Activated naive CD8-positive, alpha-beta T cell treated with anti-CD3 and anti-CD28 coated beads for 36 hours (primary cell): ENCODE measurements around the gene FCHSD2. TPM values are rescaled to one million over a fixed set of nuclear protein-coding genes. Genes with fewer than 3 reads are reported as not detected.
"Not testable (repeated sequence)": the region's sequence is repeated elsewhere in the genome, so short reads cannot be mapped to it uniquely, and the experiment has no call there.

Experiments
- DNase-seq: peaks from one replicate; pipeline ENCODE4 v3.0.0; 2021
- H3K27ac Mint-ChIP-seq: one replicate; pipeline ENCODE4 v1.8.0; 2022; ENCODE audit warnings: mild to moderate bottlenecking, moderate library complexity, mixed read lengths
- H3K27me3 Mint-ChIP-seq: one replicate; pipeline ENCODE4 v1.8.0; 2022; ENCODE audit warnings: mild to moderate bottlenecking, mixed read lengths
- H3K36me3 Mint-ChIP-seq: one replicate; pipeline ENCODE4 v1.8.0; 2021; ENCODE audit warnings: mild to moderate bottlenecking, mixed read lengths
- H3K4me1 Mint-ChIP-seq: one replicate; pipeline ENCODE4 v1.8.0; 2021; ENCODE audit warnings: mixed read lengths
- H3K4me3 Mint-ChIP-seq: one replicate; pipeline ENCODE4 v1.8.0; 2022; ENCODE audit warnings: mild to moderate bottlenecking, moderate library complexity, mixed read lengths
- H3K9me3 Mint-ChIP-seq: one replicate; pipeline ENCODE4 v1.8.0; 2022; ENCODE audit warnings: mixed read lengths
- total RNA-seq, 2 experiments: library from RNA; stranded (reverse); gene quantifications; one replicate each; pipeline ENCODE4 v1.2.3, GENCODE V29; 2021

The FCHSD2 gene
- total RNA-seq, 2 experiments from 2014 or later = 19.9 to 22.6 TPM

DNA sequence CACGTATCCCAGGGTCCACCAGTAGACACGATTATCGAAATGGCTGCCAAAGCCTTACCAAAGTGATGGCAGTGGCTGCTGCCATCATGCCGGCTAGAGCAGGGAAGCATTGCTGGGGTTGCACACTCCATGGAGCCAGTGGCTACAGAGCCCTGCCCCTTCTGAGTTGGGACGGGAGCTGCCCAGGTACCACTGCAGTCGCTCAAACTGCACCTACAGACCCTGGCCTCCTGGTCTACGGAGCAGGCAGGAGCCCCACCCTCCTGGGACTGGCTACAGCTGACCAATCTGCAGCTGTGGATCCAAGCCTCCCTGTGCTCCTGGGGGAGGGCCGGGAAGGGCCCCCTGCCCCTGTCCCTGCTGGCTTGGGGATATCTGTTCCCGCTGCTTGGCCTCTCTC lies 216.5 kb downstream of the FCHSD2 start:
- Mint-ChIP-seq H3K4me1 (peaks cover 2% of the 10 kb centered on the region), H3K36me3 (peaks cover 3% of the 10 kb centered on the region), H3K27me3 (no peaks in the 10 kb centered on the region), H3K9me3 (no peaks in the 10 kb centered on the region), H3K27ac (no peak overlapping the region), H3K4me3 (no peak overlapping the region)
- DNase-seq = no peak

DNA sequence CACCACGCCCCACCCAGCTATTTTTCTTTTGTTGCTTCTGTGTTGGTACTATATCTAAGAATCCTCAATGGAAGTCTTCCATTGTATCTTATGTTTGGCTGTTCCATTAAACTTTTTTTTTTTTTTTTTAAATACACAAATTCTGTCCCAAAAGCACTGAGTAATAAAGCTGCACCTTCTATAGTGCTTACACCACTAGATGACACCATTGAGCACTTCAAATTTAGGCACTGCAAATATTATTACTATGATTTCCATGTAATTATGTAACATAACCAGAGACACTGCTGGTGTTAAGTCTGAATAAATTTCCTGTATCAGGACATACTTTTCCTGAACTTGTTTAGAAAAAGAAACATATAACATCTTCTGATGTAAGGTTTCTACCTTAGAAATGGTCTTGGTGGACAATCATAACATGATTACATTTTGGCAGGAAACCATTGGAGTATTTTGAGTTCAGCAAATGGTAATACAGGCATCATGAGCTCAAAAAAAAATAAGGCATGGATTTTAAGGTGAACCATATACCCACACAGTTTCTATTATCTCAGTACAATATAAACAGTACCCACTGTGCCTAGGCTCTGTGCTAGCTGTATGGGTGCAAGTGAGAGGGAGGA lies 217.4 kb downstream of the FCHSD2 start:
- Mint-ChIP-seq H3K27me3 (no peaks in the 10 kb centered on the region), H3K4me3 (no peak overlapping the region), H3K27ac (no peak overlapping the region)

DNA sequence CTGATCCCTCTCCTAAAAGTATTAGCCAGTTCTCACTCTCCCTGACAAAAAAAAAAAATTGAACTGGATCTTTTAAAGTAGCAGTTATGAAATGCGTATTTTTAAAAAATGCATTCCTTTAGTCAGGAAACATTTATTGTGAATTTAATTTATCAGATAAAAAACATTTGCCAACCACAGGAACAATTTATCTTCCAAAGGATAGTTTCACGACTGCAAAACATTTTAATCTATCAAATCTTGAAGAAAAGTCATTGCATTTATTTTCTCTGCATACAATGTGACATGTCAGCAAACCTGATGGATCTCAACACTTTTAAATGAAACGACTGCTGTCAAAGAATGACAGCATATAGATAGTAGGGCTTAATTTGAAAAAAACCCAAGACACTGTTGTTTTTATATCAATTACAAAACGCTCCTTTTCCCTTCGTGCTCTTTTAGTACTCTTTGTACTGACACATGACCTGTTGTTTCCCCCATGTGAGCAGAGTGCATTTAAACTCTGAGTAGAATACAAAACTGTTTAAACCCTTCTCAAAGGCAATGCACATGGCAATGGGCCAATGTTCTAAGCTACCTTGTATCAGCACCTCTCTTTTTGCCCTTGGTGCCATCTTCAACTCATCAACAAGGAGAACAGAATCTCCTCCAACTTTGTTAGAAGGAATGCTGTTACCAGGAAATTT lies 220.9 kb downstream of the FCHSD2 start:
- peaks cover 2% of the 10 kb centered on the region for H3K4me1 Mint-ChIP-seq

More for the DNA sequence above, 217.4 kb downstream of the FCHSD2 start:
- no peak for DNase-seq
- H3K9me3 Mint-ChIP-seq = no peaks in the 10 kb centered on the region
- peaks cover 3% of the 10 kb centered on the region for H3K36me3 Mint-ChIP-seq
- peaks cover 2% of the 10 kb centered on the region for H3K4me1 Mint-ChIP-seq

DNA sequence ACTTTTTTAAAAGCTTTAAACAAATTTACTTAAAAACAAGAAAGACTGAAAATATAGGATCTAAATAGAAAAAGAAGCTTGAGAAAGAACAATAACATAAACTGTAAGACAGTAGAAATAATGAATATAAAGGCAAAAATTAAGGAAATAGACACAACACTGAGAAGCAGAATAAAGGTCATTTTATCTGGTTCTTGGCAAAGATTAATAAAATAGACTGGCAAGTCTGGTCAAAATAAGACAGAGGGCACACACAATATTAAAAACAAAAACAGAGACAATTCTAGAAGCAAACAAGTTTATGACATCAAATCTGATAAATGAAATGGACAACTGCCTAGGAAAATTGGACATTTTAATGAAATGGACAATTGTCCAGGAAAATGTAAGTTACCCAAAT lies 222.1 kb downstream of the FCHSD2 start:
- Mint-ChIP-seq H3K27ac (no peak overlapping the region), H3K4me3 (no peak overlapping the region)

More for the DNA sequence above, 220.9 kb downstream of the FCHSD2 start:
- Mint-ChIP-seq H3K9me3 (no peaks in the 10 kb centered on the region), H3K27ac (no peak overlapping the region), H3K36me3 (peaks cover 15% of the 10 kb centered on the region), H3K27me3 (no peaks in the 10 kb centered on the region), H3K4me3 (no peak overlapping the region)
- no peak for DNase-seq

DNA sequence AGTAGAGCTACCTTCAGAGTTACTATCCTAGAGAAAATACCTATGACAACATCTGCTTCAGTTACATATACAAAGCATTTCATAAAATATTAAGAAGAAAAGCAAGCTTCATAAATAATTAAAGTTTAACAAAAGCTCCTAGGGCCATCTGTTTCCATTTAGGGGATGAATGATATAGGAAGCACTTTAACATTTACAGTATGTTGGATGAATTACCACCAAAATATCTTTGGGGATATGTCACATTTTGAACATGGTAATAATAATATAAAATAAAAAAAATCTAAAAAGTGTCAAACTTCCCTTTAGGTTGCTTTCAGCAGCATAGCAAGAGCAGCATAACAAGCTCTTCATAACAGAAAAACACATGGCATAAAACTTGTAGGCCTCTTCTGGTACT lies 223.3 kb downstream of the FCHSD2 start:
- no peaks in the 10 kb centered on the region for H3K4me1 Mint-ChIP-seq
- H3K4me3 Mint-ChIP-seq = no peak overlapping the region
- H3K36me3 Mint-ChIP-seq = peaks cover 35% of the 10 kb centered on the region
- DNase-seq = no peak
- no peak overlapping the region for H3K27ac Mint-ChIP-seq
- no peaks in the 10 kb centered on the region for H3K27me3 Mint-ChIP-seq
- peaks cover 6% of the 10 kb centered on the region for H3K9me3 Mint-ChIP-seq

More for the DNA sequence above, 222.1 kb downstream of the FCHSD2 start:
- H3K36me3 Mint-ChIP-seq = peaks cover 24% of the 10 kb centered on the region
- no peak for DNase-seq
- H3K4me1 Mint-ChIP-seq = no peaks in the 10 kb centered on the region
- peaks cover 3% of the 10 kb centered on the region for H3K9me3 Mint-ChIP-seq
- no peaks in the 10 kb centered on the region for H3K27me3 Mint-ChIP-seq

DNA sequence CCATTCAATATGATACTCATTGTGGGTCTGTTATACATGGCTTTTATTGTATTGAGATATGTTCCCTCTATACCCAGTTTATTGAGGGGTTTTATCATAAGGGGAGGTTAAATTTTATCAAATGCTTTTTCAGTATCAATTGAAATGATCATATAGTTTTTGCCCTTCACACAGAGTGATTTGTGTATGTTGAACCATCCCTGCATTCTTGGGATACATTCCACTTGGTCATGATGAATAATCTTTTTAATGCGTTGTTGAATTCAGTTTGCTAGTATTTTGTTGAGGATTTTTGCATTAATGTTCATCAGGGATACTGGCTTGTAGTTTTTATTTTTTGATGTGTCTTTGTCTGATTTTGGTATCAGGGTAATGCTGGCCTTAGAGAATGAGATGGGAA lies 229.9 kb downstream of the FCHSD2 start:
- Mint-ChIP-seq H3K9me3 (peaks cover 34% of the 10 kb centered on the region), H3K36me3 (peaks cover 67% of the 10 kb centered on the region), H3K27ac (no peak overlapping the region), H3K4me1 (no peaks in the 10 kb centered on the region), H3K27me3 (no peaks in the 10 kb centered on the region), H3K4me3 (no peak overlapping the region)
- DNase-seq = no peak

DNA sequence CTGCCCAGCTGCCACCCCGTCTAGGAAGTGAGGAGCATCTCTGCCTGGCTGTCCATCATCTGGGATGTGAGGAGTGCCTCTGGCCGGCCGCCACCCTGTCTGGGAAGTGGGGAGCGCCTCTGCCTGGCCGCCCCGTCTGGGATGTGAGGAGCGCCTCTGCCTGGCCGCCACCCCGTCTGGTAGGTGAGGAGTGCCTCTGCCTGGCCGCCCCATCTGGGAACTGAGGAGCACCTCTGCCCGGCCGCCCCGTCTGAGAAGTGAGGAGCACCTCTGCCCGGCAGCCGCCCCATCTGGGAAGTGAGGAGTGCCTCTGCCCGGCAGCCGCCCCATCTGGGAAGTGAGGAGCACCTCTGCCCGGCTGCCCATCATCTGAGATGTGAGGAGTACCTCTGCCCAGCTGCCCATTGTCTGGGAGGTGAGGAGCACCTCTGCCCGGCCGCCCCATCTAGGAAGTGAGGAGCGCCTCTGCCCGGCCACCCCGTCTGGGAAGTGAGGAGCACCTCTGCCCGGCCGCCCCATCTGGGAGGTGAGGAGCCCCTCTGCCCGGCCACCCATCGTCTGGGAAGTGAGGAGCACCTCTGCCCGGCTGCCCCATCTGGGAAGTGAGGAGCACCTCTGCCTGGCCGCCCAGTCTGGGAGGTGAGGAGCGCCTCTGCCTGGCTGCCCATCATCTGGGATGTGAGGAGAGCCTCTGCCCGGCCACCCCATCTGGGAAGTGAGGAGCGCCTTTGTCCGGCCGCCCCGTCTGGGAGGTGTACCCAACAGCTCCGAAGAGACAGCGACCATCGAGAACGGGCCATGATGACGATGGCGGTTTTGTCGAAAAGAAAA lies 232.3 kb downstream of the FCHSD2 start:
- not testable (repeated sequence) for H3K4me1 Mint-ChIP-seq, H3K27me3 Mint-ChIP-seq, H3K27ac Mint-ChIP-seq, DNase-seq, H3K4me3 Mint-ChIP-seq
- Mint-ChIP-seq H3K36me3 (peaks cover 60% of the 10 kb centered on the region), H3K9me3 (peaks cover 44% of the 10 kb centered on the region)

DNA sequence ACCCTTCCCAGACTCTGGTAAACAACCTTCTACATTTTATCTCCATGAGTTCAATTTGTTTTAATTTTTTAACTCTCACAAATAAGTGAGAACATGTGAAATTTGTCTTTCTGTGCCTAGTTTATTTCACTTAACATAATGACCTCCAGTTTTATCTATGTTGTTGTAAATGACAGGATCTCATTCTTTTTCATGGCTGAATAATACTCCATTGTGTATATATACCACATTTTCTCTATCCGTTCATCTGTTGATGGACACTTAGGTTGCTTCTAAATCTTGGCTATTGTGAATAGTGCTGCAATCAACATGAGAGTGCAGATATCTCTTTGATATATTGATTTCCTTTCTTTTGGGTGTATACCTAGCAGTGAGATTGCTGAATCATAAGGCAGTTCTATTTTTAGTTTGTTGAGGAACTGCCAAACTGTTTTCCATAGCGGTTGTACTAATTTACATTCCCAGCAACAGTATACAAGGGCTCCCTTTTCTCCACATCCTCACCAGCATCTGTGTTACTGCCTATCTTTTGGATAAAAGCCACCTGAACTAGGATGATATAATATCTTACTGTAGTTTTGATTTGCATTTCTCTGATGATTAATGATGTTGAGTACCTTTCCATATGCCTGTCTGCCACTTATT lies 234.0 kb downstream of the FCHSD2 start:
- no peak for DNase-seq
- Mint-ChIP-seq H3K9me3 (peaks cover 38% of the 10 kb centered on the region), H3K4me3 (no peak overlapping the region), H3K36me3 (peaks cover 46% of the 10 kb centered on the region), H3K27ac (no peak overlapping the region), H3K4me1 (no peaks in the 10 kb centered on the region), H3K27me3 (no peaks in the 10 kb centered on the region)

DNA sequence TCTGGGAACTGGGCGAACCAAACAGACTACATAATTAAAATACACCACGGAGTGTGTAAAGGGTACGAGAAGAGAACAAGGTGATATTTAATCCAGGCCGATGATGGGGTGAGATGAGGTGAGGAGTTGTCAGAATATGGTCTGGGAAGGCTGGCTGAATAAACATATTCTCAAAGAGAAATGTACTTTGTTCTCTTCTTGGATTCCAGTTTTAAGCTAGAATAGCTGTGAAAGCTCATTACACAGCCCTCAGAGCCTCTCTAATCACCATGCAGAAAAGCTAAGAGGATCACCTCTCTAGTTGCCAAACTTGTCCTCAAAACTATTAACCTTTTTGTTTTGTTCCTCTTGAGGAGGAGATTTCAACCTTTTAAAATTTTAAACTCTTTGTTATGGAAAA lies 238.1 kb downstream of the FCHSD2 start:
- no peak overlapping the region for H3K4me3 Mint-ChIP-seq
- peaks cover 21% of the 10 kb centered on the region for H3K9me3 Mint-ChIP-seq
- H3K36me3 Mint-ChIP-seq = peaks cover 23% of the 10 kb centered on the region
- no peak overlapping the region for H3K27ac Mint-ChIP-seq
- H3K4me1 Mint-ChIP-seq = no peaks in the 10 kb centered on the region
- no peak for DNase-seq
- H3K27me3 Mint-ChIP-seq = no peaks in the 10 kb centered on the region

DNA sequence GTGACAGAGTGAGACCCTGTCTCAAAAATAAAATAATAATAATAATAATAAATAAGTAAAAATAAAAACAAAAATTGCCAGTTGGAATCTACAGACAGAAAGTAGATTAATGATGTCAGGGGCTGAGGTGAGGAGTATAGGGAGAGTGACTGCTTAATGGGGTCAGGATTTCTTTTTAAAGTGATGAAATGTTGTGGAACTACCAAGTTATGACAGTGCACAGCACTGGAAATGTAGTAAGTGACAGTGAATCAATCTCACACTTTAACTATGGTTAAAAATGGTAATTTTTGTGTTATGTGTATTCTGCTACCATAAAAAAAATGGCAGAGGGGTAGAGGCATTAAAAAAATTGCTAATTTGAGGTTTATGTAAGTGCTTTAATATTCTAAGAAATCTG lies 240.7 kb downstream of the FCHSD2 start:
- Mint-ChIP-seq H3K4me1 (no peaks in the 10 kb centered on the region), H3K27me3 (no peaks in the 10 kb centered on the region), H3K4me3 (no peak overlapping the region), H3K27ac (no peak overlapping the region), H3K9me3 (peaks cover 4% of the 10 kb centered on the region), H3K36me3 (peaks cover 5% of the 10 kb centered on the region)
- no peak for DNase-seq

DNA sequence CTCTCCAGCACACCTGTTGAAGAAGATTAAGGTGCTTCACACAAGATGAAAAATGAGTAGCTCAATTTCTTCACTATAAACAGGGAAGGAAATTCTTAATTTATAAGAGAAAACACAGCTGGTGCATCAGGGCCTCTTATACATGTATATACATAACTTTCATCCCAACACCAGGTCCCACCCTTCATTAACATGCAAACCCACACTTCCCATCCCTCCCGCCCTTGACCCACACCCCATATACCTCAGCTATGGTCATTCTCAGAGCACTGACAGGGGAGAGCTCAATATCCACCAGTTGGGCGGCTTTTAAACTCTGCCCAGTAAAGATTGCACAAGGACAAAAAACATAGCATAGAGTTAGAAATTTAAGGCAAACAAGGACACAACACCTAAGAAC lies 242.1 kb downstream of the FCHSD2 start:
- Mint-ChIP-seq H3K9me3 (no peaks in the 10 kb centered on the region), H3K4me1 (no peaks in the 10 kb centered on the region), H3K4me3 (no peak overlapping the region), H3K36me3 (peaks cover 3% of the 10 kb centered on the region), H3K27ac (no peak overlapping the region), H3K27me3 (no peaks in the 10 kb centered on the region)
- DNase-seq = no peak

DNA sequence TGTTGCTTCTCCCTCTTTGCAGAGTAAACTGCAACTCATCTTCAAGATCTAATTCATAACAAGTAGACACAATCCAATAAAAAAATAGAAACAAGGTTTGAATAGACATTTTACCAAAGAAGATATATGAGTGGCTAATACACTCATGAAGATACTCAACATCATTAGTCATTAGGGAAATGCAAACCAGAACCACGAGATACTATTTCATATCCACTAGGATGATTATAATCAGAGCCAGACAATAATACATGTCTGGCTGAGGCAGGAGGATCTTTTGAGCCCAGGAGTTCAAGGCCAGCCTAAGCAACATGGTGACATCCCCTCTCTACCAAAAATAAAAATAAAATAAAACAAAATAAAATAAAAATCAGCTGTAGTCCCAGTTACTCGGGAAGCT lies 242.9 kb downstream of the FCHSD2 start:
- no peak overlapping the region for H3K27ac Mint-ChIP-seq
- peaks cover 3% of the 10 kb centered on the region for H3K36me3 Mint-ChIP-seq
- no peaks in the 10 kb centered on the region for H3K9me3 Mint-ChIP-seq
- no peak for DNase-seq
- H3K4me1 Mint-ChIP-seq = no peaks in the 10 kb centered on the region
- H3K4me3 Mint-ChIP-seq = no peak overlapping the region
- H3K27me3 Mint-ChIP-seq = no peaks in the 10 kb centered on the region

DNA sequence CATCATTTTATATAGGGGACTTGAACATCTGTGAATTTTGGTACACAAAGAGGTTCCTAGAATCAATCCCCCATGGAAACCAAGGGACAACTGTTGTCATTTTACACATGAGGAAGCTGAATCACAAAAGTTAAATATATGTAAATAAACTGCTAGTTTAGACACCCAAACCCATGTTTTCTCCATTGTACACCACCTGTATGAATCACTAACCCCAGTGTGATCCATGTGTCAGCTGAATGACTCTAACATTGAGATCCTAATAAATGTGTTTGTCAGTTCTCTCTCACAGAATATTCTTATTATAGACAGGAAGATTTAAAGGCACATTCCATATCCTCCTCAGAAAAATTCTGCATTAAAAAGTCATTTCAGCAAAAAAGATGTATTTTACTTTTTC lies 244.6 kb downstream of the FCHSD2 start:
- no peak overlapping the region for H3K4me3 Mint-ChIP-seq
- no peaks in the 10 kb centered on the region for H3K4me1 Mint-ChIP-seq
- no peak for DNase-seq
- peaks cover 3% of the 10 kb centered on the region for H3K36me3 Mint-ChIP-seq
- no peak overlapping the region for H3K27ac Mint-ChIP-seq
- no peaks in the 10 kb centered on the region for H3K9me3 Mint-ChIP-seq
- H3K27me3 Mint-ChIP-seq = no peaks in the 10 kb centered on the region

DNA sequence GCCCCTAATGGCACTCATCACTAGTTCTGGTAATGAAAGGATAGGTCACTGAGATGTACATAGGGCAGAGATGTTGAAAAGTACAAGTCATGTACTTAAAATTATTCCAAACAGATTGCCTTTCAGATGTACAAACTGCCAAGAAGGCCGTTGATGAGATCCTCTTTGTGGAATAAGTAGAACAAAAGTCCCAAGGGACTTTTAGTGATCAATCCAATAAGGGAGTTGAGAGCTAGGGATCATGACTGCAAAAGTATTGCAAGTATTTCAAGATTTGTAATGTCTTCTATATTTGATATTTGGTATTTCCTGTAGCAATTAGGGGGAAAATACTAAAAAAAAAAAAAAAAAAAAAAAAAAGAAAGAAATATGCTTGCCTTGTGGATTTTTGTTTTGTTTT lies 245.7 kb downstream of the FCHSD2 start:
- H3K4me3 Mint-ChIP-seq = no peak overlapping the region
- DNase-seq = no peak
- H3K9me3 Mint-ChIP-seq = no peaks in the 10 kb centered on the region
- no peaks in the 10 kb centered on the region for H3K27me3 Mint-ChIP-seq
- H3K27ac Mint-ChIP-seq = no peak overlapping the region
- H3K4me1 Mint-ChIP-seq = no peaks in the 10 kb centered on the region
- H3K36me3 Mint-ChIP-seq = peaks cover 3% of the 10 kb centered on the region

DNA sequence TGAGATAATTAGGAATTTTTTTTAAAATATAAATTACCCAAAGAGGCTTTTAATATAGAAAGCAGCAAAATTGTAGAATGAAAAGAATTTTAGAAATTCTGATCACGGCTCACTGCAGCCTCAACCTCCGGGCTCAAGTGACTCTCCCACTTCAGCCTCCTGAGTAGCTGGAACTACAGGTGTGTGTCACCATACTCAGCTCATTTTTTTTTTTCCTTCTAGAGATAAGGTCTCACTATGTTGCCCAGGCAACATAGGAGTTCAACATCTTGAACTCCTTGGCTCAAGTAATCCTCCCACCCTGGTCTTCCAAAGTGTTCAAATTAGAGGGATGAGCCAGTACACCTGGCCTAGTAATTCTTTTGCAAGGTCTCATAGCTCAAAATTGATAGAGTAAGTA lies 251.2 kb downstream of the FCHSD2 start:
- Mint-ChIP-seq H3K4me1 (no peaks in the 10 kb centered on the region), H3K4me3 (no peak overlapping the region), H3K36me3 (no peaks in the 10 kb centered on the region)

More for the DNA sequence above, 251.2 kb downstream of the FCHSD2 start:
- Mint-ChIP-seq H3K27me3 (no peaks in the 10 kb centered on the region), H3K27ac (no peak overlapping the region), H3K9me3 (no peaks in the 10 kb centered on the region)
- DNase-seq = no peak
